ENCODE results near the gene ASB18. TPM values are rescaled to one million over a fixed set of nuclear protein-coding genes. Genes with fewer than 3 reads are reported as not detected.
A peak's percentile ranks its signal among the peaks of the same experiment; 100 is the strongest.

ASB18 gene
- total RNA-seq, 1 experiment from 2014 or later, result not detected

DNA sequence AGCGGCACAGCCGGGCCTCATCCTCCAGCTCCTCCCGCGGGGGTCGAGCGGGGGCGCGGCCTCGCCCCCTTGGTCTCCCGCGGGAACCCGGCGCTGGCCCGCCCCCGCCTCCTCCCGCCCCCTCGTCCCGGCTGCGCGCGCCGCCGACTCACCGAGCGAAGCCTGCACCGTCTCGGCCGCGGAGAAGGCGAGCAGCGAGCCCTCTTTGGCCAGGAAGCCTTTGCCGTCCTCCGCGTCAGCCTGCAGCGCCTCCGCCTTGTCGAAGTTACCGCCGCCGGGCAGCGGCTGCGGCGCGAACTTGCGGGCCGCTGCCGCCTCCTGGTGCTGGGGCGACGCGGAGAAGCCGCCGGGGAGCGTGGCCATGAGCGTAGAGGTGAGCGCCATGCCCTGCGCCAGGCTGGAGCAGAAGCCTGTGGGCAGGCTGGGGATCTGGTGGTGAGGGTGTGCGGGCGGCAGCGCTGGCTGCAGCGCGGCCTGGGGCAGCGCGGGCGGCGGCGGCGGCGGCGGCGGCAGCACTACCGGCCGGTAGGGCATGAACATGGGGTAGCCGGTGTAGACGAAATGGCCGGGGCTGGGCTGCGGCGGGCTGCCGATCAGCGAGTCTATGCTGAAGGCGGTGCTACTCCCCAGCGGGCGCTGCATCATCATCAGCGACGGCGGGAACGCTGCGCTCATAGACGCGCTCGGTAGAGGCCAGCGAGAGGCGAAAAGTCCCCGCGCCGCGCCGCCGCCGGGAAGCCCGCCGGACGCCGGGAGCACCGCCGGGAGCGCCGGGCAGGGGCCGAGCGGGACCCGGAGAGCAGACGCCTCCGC is 96.7 kb downstream of the ASB18 start (continued):
- TF ChIP-seq, protein P1, sequence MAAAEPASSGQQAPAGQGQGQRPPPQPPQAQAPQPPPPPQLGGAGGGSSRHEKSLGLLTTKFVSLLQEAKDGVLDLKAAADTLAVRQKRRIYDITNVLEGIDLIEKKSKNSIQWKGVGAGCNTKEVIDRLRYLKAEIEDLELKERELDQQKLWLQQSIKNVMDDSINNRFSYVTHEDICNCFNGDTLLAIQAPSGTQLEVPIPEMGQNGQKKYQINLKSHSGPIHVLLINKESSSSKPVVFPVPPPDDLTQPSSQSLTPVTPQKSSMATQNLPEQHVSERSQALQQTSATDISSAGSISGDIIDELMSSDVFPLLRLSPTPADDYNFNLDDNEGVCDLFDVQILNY (CRISPR knock-in tag; IDR thresholded peaks at IDR 0.05), result no peak
- no peak for TF ChIP-seq JAZF1 (CRISPR knock-in tag; IDR thresholded peaks at IDR 0.05)
- TF ChIP-seq, protein P2, sequence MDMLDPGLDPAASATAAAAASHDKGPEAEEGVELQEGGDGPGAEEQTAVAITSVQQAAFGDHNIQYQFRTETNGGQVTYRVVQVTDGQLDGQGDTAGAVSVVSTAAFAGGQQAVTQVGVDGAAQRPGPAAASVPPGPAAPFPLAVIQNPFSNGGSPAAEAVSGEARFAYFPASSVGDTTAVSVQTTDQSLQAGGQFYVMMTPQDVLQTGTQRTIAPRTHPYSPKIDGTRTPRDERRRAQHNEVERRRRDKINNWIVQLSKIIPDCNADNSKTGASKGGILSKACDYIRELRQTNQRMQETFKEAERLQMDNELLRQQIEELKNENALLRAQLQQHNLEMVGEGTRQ (CRISPR knock-in tag; IDR thresholded peaks at IDR 0.05), result no peak
- TF ChIP-seq, protein P3, sequence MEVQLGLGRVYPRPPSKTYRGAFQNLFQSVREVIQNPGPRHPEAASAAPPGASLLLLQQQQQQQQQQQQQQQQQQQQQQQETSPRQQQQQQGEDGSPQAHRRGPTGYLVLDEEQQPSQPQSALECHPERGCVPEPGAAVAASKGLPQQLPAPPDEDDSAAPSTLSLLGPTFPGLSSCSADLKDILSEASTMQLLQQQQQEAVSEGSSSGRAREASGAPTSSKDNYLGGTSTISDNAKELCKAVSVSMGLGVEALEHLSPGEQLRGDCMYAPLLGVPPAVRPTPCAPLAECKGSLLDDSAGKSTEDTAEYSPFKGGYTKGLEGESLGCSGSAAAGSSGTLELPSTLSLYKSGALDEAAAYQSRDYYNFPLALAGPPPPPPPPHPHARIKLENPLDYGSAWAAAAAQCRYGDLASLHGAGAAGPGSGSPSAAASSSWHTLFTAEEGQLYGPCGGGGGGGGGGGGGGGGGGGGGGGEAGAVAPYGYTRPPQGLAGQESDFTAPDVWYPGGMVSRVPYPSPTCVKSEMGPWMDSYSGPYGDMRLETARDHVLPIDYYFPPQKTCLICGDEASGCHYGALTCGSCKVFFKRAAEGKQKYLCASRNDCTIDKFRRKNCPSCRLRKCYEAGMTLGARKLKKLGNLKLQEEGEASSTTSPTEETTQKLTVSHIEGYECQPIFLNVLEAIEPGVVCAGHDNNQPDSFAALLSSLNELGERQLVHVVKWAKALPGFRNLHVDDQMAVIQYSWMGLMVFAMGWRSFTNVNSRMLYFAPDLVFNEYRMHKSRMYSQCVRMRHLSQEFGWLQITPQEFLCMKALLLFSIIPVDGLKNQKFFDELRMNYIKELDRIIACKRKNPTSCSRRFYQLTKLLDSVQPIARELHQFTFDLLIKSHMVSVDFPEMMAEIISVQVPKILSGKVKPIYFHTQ (CRISPR knock-in tag; IDR thresholded peaks at IDR 0.05), result no peak
- TF ChIP-seq CREB1 (CRISPR knock-in tag; IDR thresholded peaks at IDR 0.05), result no peak
- TF ChIP-seq, protein P4, sequence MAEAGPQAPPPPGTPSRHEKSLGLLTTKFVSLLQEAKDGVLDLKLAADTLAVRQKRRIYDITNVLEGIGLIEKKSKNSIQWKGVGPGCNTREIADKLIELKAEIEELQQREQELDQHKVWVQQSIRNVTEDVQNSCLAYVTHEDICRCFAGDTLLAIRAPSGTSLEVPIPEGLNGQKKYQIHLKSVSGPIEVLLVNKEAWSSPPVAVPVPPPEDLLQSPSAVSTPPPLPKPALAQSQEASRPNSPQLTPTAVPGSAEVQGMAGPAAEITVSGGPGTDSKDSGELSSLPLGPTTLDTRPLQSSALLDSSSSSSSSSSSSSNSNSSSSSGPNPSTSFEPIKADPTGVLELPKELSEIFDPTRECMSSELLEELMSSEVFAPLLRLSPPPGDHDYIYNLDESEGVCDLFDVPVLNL (CRISPR knock-in tag; IDR thresholded peaks at IDR 0.05; ENCODE audit: borderline replicate concordance, low read depth), result no peak
- TF ChIP-seq FOXP1 (CRISPR knock-in tag; IDR thresholded peaks at IDR 0.05; ENCODE audit: borderline replicate concordance), result no peak
- no peak for TF ChIP-seq ZNF396 (CRISPR knock-in tag; IDR thresholded peaks at IDR 0.05; ENCODE audit: borderline replicate concordance)
- TF ChIP-seq, protein P5, sequence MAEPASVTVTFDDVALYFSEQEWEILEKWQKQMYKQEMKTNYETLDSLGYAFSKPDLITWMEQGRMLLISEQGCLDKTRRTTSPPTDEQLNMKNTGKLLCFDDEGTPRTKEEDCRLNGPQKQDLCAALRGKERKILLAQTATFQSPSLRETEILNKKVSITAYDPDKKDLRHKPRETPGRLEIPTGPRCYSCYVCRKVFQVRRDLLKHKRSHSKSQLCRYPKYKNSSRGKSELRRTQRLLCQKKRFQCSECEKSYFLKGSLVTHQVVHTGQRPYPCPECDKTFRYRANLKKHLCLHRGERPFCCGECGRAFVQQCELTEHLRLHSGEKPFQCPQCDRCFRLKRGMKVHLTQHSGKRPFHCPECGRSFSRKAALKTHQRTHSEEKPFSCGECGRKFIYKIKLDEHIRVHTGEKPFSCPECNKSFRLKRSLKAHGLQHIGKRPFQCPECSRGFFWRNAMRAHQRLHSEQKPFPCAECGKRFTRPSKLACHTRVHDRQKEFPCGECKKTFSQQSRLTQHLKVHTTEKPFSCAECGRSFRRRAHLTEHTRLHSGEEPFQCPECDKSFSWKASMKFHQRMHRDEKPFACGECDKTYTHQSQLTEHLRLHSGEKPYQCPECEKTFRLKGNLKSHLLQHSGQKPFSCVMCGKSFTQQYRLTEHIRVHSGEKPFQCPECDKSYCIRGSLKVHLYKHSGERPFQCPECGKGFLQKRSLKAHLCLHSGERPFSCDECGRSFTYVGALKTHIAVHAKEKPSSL (CRISPR knock-in tag; conservative IDR thresholded peaks at IDR 0.05), result no peak
- TF ChIP-seq FOXK1 (CRISPR knock-in tag; IDR thresholded peaks at IDR 0.05), result no peak
- 0 out of 2 replicates have a peak, but pooled peaks have one; percentile 18 for TF ChIP-seq TEAD1 (CRISPR knock-in tag; IDR thresholded peaks at IDR 0.05)
- TF ChIP-seq, protein P6, sequence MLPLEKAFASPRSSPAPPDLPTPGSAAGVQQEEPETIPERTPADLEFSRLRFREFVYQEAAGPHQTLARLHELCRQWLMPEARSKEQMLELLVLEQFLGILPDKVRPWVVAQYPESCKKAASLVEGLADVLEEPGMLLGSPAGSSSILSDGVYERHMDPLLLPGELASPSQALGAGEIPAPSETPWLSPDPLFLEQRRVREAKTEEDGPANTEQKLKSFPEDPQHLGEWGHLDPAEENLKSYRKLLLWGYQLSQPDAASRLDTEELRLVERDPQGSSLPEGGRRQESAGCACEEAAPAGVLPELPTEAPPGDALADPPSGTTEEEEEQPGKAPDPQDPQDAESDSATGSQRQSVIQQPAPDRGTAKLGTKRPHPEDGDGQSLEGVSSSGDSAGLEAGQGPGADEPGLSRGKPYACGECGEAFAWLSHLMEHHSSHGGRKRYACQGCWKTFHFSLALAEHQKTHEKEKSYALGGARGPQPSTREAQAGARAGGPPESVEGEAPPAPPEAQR (CRISPR knock-in tag; IDR thresholded peaks at IDR 0.05), result no peak
- TF ChIP-seq, protein P7, sequence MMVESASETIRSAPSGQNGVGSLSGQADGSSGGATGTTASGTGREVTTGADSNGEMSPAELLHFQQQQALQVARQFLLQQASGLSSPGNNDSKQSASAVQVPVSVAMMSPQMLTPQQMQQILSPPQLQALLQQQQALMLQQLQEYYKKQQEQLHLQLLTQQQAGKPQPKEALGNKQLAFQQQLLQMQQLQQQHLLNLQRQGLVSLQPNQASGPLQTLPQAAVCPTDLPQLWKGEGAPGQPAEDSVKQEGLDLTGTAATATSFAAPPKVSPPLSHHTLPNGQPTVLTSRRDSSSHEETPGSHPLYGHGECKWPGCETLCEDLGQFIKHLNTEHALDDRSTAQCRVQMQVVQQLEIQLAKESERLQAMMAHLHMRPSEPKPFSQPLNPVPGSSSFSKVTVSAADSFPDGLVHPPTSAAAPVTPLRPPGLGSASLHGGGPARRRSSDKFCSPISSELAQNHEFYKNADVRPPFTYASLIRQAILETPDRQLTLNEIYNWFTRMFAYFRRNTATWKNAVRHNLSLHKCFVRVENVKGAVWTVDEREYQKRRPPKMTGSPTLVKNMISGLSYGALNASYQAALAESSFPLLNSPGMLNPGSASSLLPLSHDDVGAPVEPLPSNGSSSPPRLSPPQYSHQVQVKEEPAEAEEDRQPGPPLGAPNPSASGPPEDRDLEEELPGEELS (CRISPR knock-in tag; IDR thresholded peaks at IDR 0.05), result no peak
- TF ChIP-seq ZNF138 (CRISPR knock-in tag; conservative IDR thresholded peaks at IDR 0.05), result no peak
- no peak for TF ChIP-seq SMAD4 (CRISPR knock-in tag; IDR thresholded peaks at IDR 0.05)

Data from WTC11 (cell line).